Adrenal gland (tissue), 12 donors: ENCODE measurements around the gene DGLUCY. TPM values are rescaled to one million over a fixed set of nuclear protein-coding genes. Genes with fewer than 3 reads are reported as not detected.

Source experiments
- DNase-seq, 7 donors: peaks; one replicate each; pipeline ENCODE4 v3.0.0-alpha.2; 2019 to 2020
- H3K27ac ChIP-seq, 5 donors: fragments of 200-600 bp; sonication (generic) in 4 of 5; 1 replicate in 3 of 5; 2 replicates in 2 of 5; pipeline versions ENCODE4 v1.5.1 to v1.8.0; 2016 to 2020; ENCODE audit warnings: mild to moderate bottlenecking in 1 of 5
- H3K27me3 ChIP-seq: fragments of 200-600 bp; 2 replicates; pipeline ENCODE4 v1.8.0; 2021
- H3K36me3 ChIP-seq, 2 donors: fragments of 200-600 bp; replicated peaks in 1 of 2; 1 replicate in 1 of 2; 2 replicates in 1 of 2; pipeline versions ENCODE4 v1.5.1 to v1.8.0; 2018 to 2022
- H3K4me1 ChIP-seq, 2 donors: fragments of 200-600 bp; replicated peaks in 1 of 2; 1 replicate in 1 of 2; 2 replicates in 1 of 2; pipeline versions ENCODE4 v1.5.1 to v1.8.0; 2018 to 2021
- H3K4me3 ChIP-seq, 4 donors: fragments of 200-600 bp; sonication (generic) in 3 of 4; one replicate each; pipeline ENCODE4 v1.5.1; 2016 to 2018
- H3K9me3 ChIP-seq, 3 donors: fragments of 200-600 bp; sonication (generic) in 1 of 3; replicated peaks in 1 of 3; 1 replicate in 2 of 3; 2 replicates in 1 of 3; pipeline versions ENCODE4 v1.5.1 to v1.8.0; 2016 to 2021
- CTCF ChIP-seq, 6 experiments: fragments of 450-650 bp in 4 of 6; fragments of 200-600 bp in 2 of 6; sonication (generic) in 1 of 6; IDR thresholded peaks; 1 replicate in 5 of 6; 2 replicates in 1 of 6; pipeline versions ENCODE4 v1.5.1 to v1.8.0; 2016 to 2021; ENCODE audit warnings: antibody characterized with exemption in 6 of 6, mild to moderate bottlenecking in 2 of 6, moderate library complexity in 1 of 6
- POLR2A ChIP-seq, 2 donors: fragments of 450-650 bp; IDR thresholded peaks; one replicate each; pipeline ENCODE4 v1.6.1; 2017; ENCODE audit warnings: antibody characterized with exemption in 2 of 2, mild to moderate bottlenecking in 2 of 2, moderate library complexity in 1 of 2
- WGBS, 4 donors: extraction: QIAGEN DNeasy Blood & Tissue Kit in 2 of 4; methylation state at CpG; one replicate each; pipeline versions ENCODE4 v1.1.5 to v1.1.7; 2013 to 2017; 5-methylcytosine and 5-hydroxymethylcytosine counted together
- intact Hi-C, 2 donors: fragments of 100-400 bp; cut with DNase I; formaldehyde crosslinking; loops; one replicate each; pipeline versions ENCODE4 v1.14.1 to v1.15.0; 2022 to 2023
- polyA plus RNA-seq, 3 donors: library from polyadenylated mRNA; stranded (reverse); fragments of 200-250 nt in 2 of 3; fragments of 350-450 nt in 1 of 3; fragmentation: Illumina TruSeq in 1 of 3; extraction: RNeasy Lipid Tissue Mini Kit (QIAGEN cat#74804) in 1 of 3; gene quantifications; one replicate each; pipeline ENCODE4 v1.2.3, GENCODE V29; 2013 to 2014
- total RNA-seq, 9 donors: library from RNA; depleted of rRNA in 4 of 9; stranded (reverse); fragments of >200 nt in 4 of 9; fragments of 120-200 nt in 1 of 9; fragmentation: NEBNext Ultra II Directional in 1 of 9; extraction: Animal tissue kit (Norgen Biotek cat#: 25700) in 1 of 9; gene quantifications; one replicate each; pipeline versions ENCODE4 v1.1.0 to v1.2.4, GENCODE V29; 2013 to 2023
- donor health status: healthy with polysubstance abuse.
- donor health status: Bipolar disorder and iron deficiency.
- donor health status: DM: yes; HTN: yes; CAD: no.
- donor health status: DM: no; HTN: no; CAD: no.
- donor health status: DM: no; HTN: no; CAD: no.
- donor health status: DM: yes; HTN: yes; CAD: no.

Gene DGLUCY
- total and polyA plus RNA-seq, 12 donors: 48.9 to 93.4 (median 70.9) TPM

GRCh38 chr14:91068642-91069041, 45.2 kb upstream of the DGLUCY start:
- Histone ChIP-seq H3K36me3 (no peaks in the 10 kb centered on the region), H3K27me3 (no peaks in the 10 kb centered on the region), H3K4me3 (no peak overlapping the region), H3K4me1 (no peaks in the 10 kb centered on the region), H3K27ac (no peak overlapping the region), H3K9me3 (no peaks in the 10 kb centered on the region)
- WGBS, 4 donors: 55 to 86% (median 66%) methylated on average over 2 of the region's 2 CpGs
- DNase-seq: no peak
- intact Hi-C loops: no loop called here
- TF ChIP-seq CTCF (IDR thresholded peaks at IDR 0.05) (no peak), POLR2A (IDR thresholded peaks at IDR 0.05) (no peak)

GRCh38 chr14:91070572-91070971, 43.3 kb upstream of the DGLUCY start:
- Histone ChIP-seq H3K27me3 (no peaks in the 10 kb centered on the region), H3K27ac (no peak overlapping the region), H3K9me3 (no peaks in the 10 kb centered on the region), H3K4me3 (no peak overlapping the region), H3K36me3 (no peaks in the 10 kb centered on the region), H3K4me1 (no peaks in the 10 kb centered on the region)
- no peak for DNase-seq
- TF ChIP-seq CTCF (IDR thresholded peaks at IDR 0.05) (no peak), POLR2A (IDR thresholded peaks at IDR 0.05) (no peak)
- intact Hi-C loops: no loop called here

- TF ChIP-seq CTCF (IDR thresholded peaks at IDR 0.05) (no peak), POLR2A (IDR thresholded peaks at IDR 0.05) (no peak)
- Histone ChIP-seq H3K27me3 (no peaks in the 10 kb centered on the region), H3K4me3 (no peak overlapping the region), H3K27ac (no peak overlapping the region), H3K4me1 (no peaks in the 10 kb centered on the region), H3K9me3 (no peaks in the 10 kb centered on the region), H3K36me3 (no peaks in the 10 kb centered on the region)
- 88 to 97% (median 93%) methylated on average over 5 of the region's 5 CpGs for WGBS, 4 donors
- DNase-seq: no peak
- intact Hi-C loops: no loop called here
These were observed 38.3 kb upstream of the DGLUCY start for GRCh38 chr14:91075553-91075952.

GRCh38 chr14:91078095-91078737, 35.7 kb upstream of the DGLUCY start:
- Histone ChIP-seq H3K9me3 (no peaks in the 10 kb centered on the region), H3K27me3 (no peaks in the 10 kb centered on the region), H3K4me3 (no peak overlapping the region), H3K4me1 (no peaks in the 10 kb centered on the region), H3K27ac (no peak overlapping the region), H3K36me3 (no peaks in the 10 kb centered on the region)
- intact Hi-C loops: no loop called here
- no peak for DNase-seq
- WGBS, 4 donors: 82 to 88% (median 86%) methylated on average over 9 of the region's 9 CpGs
- TF ChIP-seq CTCF (IDR thresholded peaks at IDR 0.05) (no peak), POLR2A (IDR thresholded peaks at IDR 0.05) (no peak)
